ENCODE results near the gene TULP1.

The TULP1 gene

GRCh38 chr6:35481226-35481625 lies 31.5 kb downstream of the TULP1 start:
- no peak for DNase-seq

GRCh38 chr6:35480176-35480575 lies 32.5 kb downstream of the TULP1 start:
- no peak for DNase-seq

GRCh38 chr6:35478259-35478658 lies 34.4 kb downstream of the TULP1 start:
- DNase-seq = no peak

GRCh38 chr6:35477551-35478179 lies 35.0 kb downstream of the TULP1 start:
- peak; percentile 12 for DNase-seq

- no peak for DNase-seq
Measured at GRCh38 chr6:35477028-35477427, 35.7 kb downstream of the TULP1 start.

GRCh38 chr6:35476004-35476403 lies 36.7 kb downstream of the TULP1 start:
- DNase-seq = no peak

DNA sequence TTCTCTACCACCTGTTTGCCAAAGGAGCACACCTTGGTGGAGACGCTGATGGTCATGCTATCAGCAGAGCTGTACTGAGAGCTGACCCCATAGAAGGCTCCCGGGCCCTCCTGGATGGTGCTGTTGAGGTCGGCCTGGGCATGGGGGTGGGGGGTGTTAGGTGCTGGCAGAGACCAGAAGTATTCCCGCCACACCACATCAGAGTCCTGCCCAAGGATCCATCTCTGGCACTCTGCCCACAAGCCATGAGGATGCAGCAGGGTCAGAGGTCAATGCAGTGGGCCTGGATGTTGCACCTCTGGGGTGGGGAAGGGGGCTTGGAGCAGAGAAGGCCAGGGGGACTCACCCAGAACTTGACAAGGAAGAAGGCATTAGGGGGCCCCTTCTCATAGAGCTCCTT lies 37.1 kb downstream of the TULP1 start:
- DNase-seq = no peak

GRCh38 chr6:35474942-35475570 lies 37.6 kb downstream of the TULP1 start:
- DNase-seq = no peak

DNA sequence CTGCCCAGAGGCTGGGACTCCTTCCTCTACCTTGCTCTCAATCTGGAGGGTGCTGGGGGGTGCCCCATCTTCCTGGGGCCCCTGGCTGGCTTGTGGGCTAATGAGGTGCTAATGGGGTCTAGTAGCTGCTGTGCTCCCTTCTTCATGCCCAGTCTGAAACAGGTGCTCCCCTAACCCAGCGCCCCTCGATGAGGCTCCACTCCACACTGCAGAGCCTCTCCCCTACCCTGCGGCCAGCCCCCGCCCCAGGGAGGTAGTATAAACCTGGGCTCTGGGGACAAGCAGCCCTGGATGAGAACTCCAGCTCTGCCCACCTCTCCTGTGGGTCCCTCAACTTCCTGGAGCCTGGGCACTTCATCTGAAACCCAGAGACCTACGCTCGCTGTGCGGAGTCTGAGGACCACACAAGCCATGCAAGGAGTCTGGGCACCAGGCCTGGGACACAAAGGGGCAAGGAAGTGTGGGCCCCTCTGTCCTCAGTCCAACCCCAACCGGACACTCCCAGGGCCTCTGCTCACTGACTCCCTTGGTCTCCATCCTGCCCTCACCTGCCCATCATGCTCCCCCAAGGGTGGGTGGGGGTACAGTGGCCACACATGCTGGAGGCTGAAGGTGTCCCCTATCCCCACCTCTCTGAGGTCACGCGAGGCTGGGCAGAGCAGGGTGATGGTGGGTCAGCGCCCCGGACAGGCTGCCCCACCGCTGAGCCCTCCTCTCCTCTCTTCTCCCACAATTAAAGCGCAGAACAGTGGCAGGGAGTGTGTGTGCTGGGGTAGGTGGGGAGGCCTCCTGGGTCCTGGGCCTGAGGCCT lies 38.4 kb downstream of the TULP1 start:
- DNase-seq = no peak

- DNase-seq = no peak
Measured at GRCh38 chr6:35473850-35474130, 38.9 kb downstream of the TULP1 start.

DNA sequence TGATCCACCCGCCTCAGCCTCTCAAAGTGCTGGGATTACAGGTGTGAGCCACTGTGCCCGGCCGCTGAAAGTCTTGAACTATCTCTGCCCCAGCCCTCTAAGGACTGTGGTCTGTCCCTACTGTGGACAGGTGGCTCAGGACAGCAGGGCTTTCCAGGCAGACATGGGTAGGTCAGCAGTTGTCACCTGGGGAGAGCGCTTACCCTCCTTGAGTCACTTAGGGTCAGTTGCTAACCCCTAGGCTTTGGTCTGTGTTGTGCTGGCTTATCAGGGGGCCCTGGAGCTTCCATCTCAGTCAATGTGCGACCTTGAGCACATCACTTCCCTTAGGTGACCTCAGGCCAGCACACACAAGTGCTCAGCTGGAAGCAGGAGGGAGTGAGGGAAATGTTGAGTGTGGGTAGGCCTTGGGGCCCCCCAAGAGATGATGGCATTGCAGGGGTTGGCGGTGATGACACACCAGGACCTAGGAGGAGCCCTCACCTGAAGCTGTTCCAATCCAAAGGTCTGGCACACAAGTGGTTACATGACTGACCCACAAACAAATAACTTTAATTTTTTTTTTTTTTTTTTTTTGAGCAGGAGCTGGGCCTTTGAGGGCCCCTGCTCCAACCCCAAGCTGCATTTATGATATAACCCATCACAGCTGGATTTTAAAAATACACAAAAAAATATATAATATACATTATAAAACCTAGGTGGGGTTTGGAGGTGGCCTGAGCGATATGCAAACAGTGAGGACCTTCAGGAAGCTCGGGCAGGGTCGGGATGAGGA lies 39.4 kb downstream of the TULP1 start:
- no peak for DNase-seq

DNA sequence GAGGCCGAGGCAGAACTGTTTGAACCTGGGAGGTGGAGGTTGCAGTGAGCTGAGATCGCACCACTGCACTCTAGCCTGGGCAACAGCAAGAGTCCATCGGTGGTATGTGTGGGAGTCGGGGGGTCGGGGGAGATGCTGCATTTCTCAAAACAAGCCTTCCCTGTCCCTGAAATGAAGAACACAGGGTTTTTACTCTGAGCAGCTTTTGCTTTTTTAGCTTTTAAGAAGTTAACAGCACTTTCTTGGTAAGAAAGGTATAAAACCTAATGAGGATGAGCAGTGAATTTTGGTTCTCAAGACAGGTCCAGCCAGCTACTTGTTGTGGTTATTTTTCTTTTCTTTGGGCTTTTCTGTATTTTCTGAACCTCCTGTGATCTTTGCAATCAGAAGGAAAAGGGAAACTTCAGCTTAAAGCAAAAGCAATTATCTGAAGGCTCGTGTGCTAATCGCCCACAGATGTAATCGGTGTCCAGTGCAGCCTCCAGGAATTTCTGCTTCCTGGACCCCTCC lies 40.8 kb downstream of the TULP1 start:
- no peak for DNase-seq

- DNase-seq = no peak
Measured at GRCh38 chr6:35470663-35471120, 42.0 kb downstream of the TULP1 start.

GRCh38 chr6:35469751-35470662 lies 42.7 kb downstream of the TULP1 start:
- peak; percentile 2 for DNase-seq

DNA sequence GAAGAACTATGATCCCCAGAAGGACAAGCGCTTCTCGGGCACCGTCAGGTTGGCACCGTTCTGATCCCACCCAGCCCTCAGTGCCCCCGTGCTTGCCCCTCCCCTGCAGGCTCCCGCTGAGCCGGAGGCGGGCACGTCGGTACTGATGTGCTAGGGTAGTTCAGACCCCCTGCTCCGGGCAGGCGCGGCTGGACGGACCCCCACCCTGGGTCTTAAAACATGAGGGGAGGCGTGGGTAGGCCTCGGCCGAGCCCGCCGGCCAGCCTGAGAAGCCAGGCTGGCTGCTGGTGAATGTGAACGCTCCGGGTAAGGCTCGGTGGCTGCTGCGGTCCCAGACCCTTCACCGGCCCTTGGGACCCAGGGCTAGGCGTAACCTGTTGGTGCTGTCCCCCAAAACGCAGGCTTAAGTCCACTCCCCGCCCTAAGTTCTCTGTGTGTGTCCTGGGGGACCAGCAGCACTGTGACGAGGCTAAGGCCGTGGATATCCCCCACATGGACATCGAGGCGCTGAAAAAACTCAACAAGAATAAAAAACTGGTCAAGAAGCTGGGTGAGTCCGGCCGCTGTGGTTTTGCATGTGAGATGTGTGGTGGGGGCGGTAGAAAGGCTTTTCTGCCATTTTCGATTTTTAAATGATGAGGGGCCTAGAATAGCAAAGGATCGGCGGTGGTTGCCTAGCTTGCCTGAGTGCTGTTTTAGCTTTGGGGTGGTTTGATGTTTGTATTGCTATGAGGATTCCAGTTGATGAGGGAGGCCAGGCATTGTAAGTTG lies 43.5 kb downstream of the TULP1 start:
- no peak for DNase-seq

- peak; percentile 97 for DNase-seq
Measured at GRCh38 chr6:35468181-35468979, 44.3 kb downstream of the TULP1 start, which contains the start of gene RPL10A. TSS of gene RPL10A (plus strand) at chr6:35468401. CDS start at chr6:35468435, 34 bp downstream.

- DNase-seq = no peak
Measured at GRCh38 chr6:35465646-35466045, 47.0 kb downstream of the TULP1 start.

- no peak for DNase-seq
Measured at GRCh38 chr6:35463292-35463691, 49.4 kb downstream of the TULP1 start.

DNA sequence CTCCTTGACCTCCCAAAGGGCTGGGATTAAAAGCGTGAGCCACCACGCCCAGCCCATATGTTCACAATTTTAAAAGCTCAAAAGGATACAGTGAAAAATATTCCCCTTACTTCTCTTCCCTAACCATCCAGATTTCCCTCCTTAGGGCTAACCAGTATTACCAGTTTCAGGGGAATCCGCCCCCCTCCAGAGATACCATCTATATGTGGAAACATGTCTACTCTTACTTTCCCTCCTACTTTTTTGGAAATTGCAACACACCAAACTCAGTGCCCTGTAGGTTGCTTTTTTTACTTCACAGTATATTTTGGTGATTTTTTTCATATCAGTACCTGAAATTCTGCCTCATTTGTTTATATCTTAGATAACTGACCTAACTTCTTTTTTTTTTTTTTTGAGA lies 51.4 kb downstream of the TULP1 start:
- DNase-seq = no peak

DNA sequence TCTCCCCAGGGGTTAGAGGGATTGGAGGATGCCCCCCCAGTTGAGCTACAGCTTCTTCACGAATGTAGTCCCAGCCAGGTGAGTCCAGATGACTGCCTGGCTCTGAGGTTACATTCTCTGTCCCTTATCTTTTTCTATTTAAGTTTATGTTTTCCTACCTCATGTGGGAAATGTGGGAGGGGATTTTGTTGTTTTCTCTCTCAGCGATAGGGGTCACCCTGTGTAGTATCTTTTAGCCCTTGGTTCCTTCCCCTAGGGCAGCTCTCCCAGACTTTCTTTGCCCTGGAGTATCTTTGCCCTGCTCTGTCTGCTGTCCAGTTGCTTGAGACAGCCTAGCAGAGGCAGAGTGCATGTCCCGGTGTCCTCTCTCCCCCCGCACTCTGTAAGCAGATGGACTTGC lies 54.8 kb downstream of the TULP1 start:
- no peak for DNase-seq

Measured in NCI-H1105 treated with DMSO at 0.1 percent for 48 hours (cell line).